Memory B cell (primary cell): Measurements from ENCODE around the gene ARRDC4.

Experiments
- ATAC-seq: fragments of 150-1000 bp; cut with Tn5 transposase; 2 replicates; pipeline ENCODE4 v1.10.0; 2021; ENCODE audit warnings: low read depth, mild to moderate bottlenecking, moderate library complexity
- DNase-seq, 2 donors: peaks; one replicate each; pipeline ENCODE4 v3.0.0; 2022; ENCODE audit warnings: low spot score in 2 of 2
- H3K27ac Mint-ChIP-seq: one replicate; pipeline ENCODE4 v1.8.0; 2022; ENCODE audit warnings: mild to moderate bottlenecking, moderate library complexity, mixed read lengths
- H3K27me3 Mint-ChIP-seq: one replicate; pipeline ENCODE4 v1.8.0; 2022; ENCODE audit warnings: mixed read lengths
- H3K36me3 Mint-ChIP-seq: one replicate; pipeline ENCODE4 v1.8.0; 2022; ENCODE audit warnings: mild to moderate bottlenecking, mixed read lengths
- H3K4me1 Mint-ChIP-seq: one replicate; pipeline ENCODE4 v1.8.0; 2022; ENCODE audit warnings: mixed read lengths
- H3K4me3 Mint-ChIP-seq: one replicate; pipeline ENCODE4 v1.8.0; 2022; ENCODE audit warnings: mild to moderate bottlenecking, moderate library complexity, mixed read lengths
- H3K9me3 Mint-ChIP-seq: one replicate; pipeline ENCODE4 v1.8.0; 2022; ENCODE audit warnings: mixed read lengths

Gene ARRDC4

GRCh38 chr15:97960364-97961066 is at the start of gene ARRDC4:
Gene ARRDC4 (plus strand): TSS chr15:97960703. CDS start chr15:97960862, 159 bp downstream.
- DNase-seq (peak; percentile 78 to 84), ATAC-seq (peak; percentile 87)
- Mint-ChIP-seq H3K9me3 (peaks cover 6% of the 10 kb centered on the region), H3K27me3 (peaks cover 9% of the 10 kb centered on the region), H3K36me3 (no peaks in the 10 kb centered on the region), H3K27ac (peak within 1 kb of the TSS; percentile 88), H3K4me3 (peak within 1 kb of the TSS; percentile 80), H3K4me1 (peaks cover 9% of the 10 kb centered on the region)

DNA sequence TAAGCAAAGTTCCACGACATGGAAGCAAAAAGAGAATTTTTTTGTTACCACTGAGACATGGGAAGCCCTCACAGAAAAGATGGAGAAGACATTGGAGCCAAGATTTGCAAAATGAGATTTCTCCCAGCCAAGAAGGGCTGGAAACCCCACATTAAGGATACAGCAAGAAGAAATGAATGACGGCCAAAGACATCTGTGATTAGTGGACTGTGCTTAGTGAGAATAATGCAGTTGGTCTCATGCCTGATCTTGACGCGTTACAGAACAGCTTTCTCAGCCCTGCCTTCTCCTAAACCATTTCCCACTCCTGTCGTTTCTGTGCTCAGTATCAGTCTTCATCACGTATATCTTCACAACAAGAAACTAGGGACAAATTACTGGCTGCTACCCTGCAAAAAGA is 45.8 kb upstream of the ARRDC4 start:
- Mint-ChIP-seq H3K4me3 (no peak overlapping the region), H3K9me3 (no peaks in the 10 kb centered on the region), H3K4me1 (no peaks in the 10 kb centered on the region), H3K27ac (no peak overlapping the region), H3K36me3 (no peaks in the 10 kb centered on the region), H3K27me3 (no peaks in the 10 kb centered on the region)
- DNase-seq (no peak), ATAC-seq (no peak)

- Mint-ChIP-seq H3K9me3 (no peaks in the 10 kb centered on the region), H3K4me1 (no peaks in the 10 kb centered on the region), H3K27me3 (no peaks in the 10 kb centered on the region), H3K4me3 (no peak overlapping the region), H3K36me3 (no peaks in the 10 kb centered on the region), H3K27ac (no peak overlapping the region)
- DNase-seq (no peak), ATAC-seq (no peak)
Observed at GRCh38 chr15:97915261-97915660, 45.2 kb upstream of the ARRDC4 start.

DNA sequence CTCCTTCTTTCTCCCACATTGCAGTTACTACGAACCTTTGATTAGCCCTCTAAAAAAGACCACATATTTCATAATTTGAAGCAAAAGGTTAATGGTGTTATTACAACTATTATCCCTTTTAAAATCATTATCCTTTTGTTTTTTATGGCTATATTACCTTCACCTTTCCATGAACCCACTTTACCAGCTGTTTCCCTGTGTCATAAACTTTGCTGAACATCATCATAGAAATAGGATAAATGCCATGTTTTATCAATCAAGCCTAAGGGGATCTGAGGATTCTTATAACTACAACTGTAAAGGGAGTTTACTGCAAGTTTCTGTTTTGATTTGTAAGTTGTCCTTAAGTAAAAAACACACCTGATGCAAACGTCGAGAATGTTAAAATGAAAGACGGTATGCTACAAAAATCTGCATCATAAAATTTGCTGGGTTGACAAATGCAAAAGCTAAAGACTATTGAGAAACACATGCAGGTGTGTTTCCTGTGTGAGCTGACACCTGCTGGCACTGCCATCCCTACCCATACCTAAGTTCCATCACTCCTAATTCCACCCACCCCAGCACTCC is 39.1 kb upstream of the ARRDC4 start:
- Mint-ChIP-seq H3K4me1 (no peaks in the 10 kb centered on the region), H3K4me3 (no peak overlapping the region), H3K36me3 (no peaks in the 10 kb centered on the region), H3K27ac (no peak overlapping the region), H3K9me3 (peaks cover 6% of the 10 kb centered on the region), H3K27me3 (no peaks in the 10 kb centered on the region)
- no peak for DNase-seq
- ATAC-seq = no peak

- peaks cover 1% of the 10 kb centered on the region for H3K36me3 Mint-ChIP-seq
- H3K9me3 Mint-ChIP-seq = peaks cover 15% of the 10 kb centered on the region
- DNase-seq = no peak
- no peak overlapping the region for H3K4me3 Mint-ChIP-seq
- no peak overlapping the region for H3K27ac Mint-ChIP-seq
- no peaks in the 10 kb centered on the region for H3K27me3 Mint-ChIP-seq
- H3K4me1 Mint-ChIP-seq = no peaks in the 10 kb centered on the region
- ATAC-seq = no peak
Observed at GRCh38 chr15:97929456-97930229, 30.9 kb upstream of the ARRDC4 start.

- Mint-ChIP-seq H3K36me3 (peaks cover 1% of the 10 kb centered on the region), H3K27me3 (no peaks in the 10 kb centered on the region), H3K4me3 (no peak overlapping the region), H3K9me3 (peaks cover 15% of the 10 kb centered on the region), H3K4me1 (no peaks in the 10 kb centered on the region), H3K27ac (no peak overlapping the region)
- ATAC-seq = no peak
- no peak for DNase-seq
Observed at GRCh38 chr15:97930230-97930629, 30.3 kb upstream of the ARRDC4 start.

DNA sequence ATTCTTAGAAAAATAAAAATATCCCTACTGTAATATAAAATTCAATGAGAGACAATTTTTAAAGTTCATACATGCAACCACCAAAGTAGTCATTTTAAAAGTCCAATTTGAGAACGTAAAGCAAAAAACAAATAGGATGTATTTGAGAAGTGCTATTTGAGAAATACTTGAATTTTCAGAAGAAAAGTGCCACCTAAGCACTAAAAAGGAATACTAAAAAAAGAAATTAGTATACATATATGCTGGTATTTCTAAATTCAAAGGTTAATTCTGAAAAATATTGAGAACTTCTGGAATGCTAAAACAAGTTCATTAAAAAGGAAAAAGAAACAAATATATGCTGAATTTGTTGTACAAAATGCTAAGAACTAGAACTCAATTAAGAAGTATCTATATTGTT is 29.2 kb upstream of the ARRDC4 start:
- peaks cover 1% of the 10 kb centered on the region for H3K36me3 Mint-ChIP-seq
- H3K4me1 Mint-ChIP-seq = no peaks in the 10 kb centered on the region
- no peak overlapping the region for H3K27ac Mint-ChIP-seq
- H3K27me3 Mint-ChIP-seq = no peaks in the 10 kb centered on the region
- ATAC-seq (no peak), DNase-seq (no peak)
- peaks cover 16% of the 10 kb centered on the region for H3K9me3 Mint-ChIP-seq
- no peak overlapping the region for H3K4me3 Mint-ChIP-seq

DNA sequence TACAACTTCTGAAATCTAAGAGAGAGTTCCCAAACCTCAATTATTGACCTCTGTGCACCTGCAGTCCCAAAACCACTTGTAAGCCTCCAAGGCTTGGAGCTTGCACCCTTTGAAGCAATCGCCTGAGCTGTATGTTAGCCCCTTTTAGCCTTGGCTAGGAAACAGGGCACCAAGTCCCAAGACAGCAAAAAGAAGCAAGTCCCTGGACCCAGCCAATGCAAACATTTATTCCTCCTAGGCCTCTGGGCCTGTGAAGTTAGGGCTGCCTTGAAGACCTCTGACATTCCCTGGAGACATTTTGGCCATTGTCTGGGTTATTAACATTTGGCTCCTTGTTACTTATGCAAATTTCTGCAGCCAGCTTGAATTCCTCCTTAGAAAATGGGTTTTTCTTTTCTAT is 26.9 kb upstream of the ARRDC4 start:
- ATAC-seq = no peak
- Mint-ChIP-seq H3K9me3 (peaks cover 14% of the 10 kb centered on the region), H3K4me1 (no peaks in the 10 kb centered on the region), H3K27ac (no peak overlapping the region), H3K36me3 (peaks cover 1% of the 10 kb centered on the region), H3K4me3 (no peak overlapping the region), H3K27me3 (no peaks in the 10 kb centered on the region)
- no peak for DNase-seq

- Mint-ChIP-seq H3K9me3 (peaks cover 2% of the 10 kb centered on the region), H3K4me1 (no peaks in the 10 kb centered on the region), H3K27ac (no peak overlapping the region), H3K4me3 (no peak overlapping the region), H3K36me3 (no peaks in the 10 kb centered on the region), H3K27me3 (no peaks in the 10 kb centered on the region)
- ATAC-seq (no peak), DNase-seq (no peak)
Observed at GRCh38 chr15:97940993-97941392, 19.5 kb upstream of the ARRDC4 start.

- no peaks in the 10 kb centered on the region for H3K27me3 Mint-ChIP-seq
- no peaks in the 10 kb centered on the region for H3K4me1 Mint-ChIP-seq
- H3K4me3 Mint-ChIP-seq = no peak overlapping the region
- ATAC-seq = no peak
- no peaks in the 10 kb centered on the region for H3K9me3 Mint-ChIP-seq
- H3K27ac Mint-ChIP-seq = no peak overlapping the region
- no peaks in the 10 kb centered on the region for H3K36me3 Mint-ChIP-seq
- no peak for DNase-seq
Observed at GRCh38 chr15:97941572-97941971, 18.9 kb upstream of the ARRDC4 start.

DNA sequence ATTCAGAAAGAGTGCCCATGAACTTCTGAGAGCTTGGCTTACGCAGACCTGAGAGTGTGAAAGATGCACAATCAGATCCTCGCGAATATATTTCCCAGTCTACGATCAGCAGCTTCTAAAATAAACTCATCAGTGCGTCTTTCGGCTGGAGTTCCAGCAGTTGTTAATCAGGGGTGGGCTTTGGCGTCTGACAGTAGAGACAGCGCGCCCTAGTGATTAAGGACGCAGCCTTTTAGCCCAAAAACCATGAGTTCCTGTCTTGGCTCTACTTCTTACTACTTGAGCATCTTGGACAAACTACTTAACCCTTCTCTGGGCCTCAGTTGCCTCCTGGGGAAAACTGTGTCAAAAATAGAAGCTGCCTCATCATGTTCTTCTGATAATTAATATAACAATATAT is 15.8 kb upstream of the ARRDC4 start:
- Mint-ChIP-seq H3K36me3 (no peaks in the 10 kb centered on the region), H3K9me3 (no peaks in the 10 kb centered on the region), H3K4me3 (no peak overlapping the region), H3K27ac (no peak overlapping the region), H3K27me3 (no peaks in the 10 kb centered on the region), H3K4me1 (no peaks in the 10 kb centered on the region)
- DNase-seq (no peak), ATAC-seq (no peak)

DNA sequence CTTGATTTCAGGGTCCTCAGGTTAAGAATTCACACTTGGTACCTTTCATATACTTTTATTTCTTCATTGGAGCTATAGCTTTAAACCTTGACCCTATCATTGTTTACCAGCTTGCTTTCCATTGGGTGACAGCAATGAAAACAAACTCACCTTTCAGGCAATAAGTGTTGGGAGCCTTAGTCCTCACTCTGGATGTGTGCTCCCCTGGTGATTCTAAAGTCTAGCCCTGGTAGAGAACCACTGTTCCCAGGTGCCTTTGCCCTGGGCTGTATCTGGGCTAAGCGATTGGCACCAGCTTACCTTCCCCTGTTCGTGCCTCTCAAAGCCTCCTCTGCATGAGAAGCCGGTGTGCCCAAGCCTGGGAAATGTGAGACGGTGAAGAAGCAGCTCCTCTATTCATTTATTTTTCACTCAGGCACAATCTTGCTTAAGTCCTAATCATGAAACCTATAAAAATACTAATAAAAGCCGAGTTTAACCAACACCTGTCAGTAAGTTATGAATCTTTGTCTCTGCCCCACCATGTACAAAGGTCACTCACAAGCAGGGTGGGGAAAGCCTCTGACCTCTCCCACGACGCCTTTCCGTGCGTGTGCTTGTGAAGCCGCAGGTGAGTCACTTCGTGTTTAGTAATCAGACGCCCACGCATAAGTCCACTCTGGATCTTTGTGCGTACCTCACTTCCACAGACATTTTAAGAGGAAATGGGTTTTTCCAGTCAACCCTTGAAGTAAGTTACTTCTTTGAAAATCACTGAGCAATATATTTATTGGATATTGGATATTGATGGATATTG is 12.8 kb upstream of the ARRDC4 start:
- ATAC-seq (no peak), DNase-seq (no peak)
- no peaks in the 10 kb centered on the region for H3K27me3 Mint-ChIP-seq
- H3K4me3 Mint-ChIP-seq = no peak overlapping the region
- no peaks in the 10 kb centered on the region for H3K36me3 Mint-ChIP-seq
- H3K9me3 Mint-ChIP-seq = no peaks in the 10 kb centered on the region
- no peaks in the 10 kb centered on the region for H3K4me1 Mint-ChIP-seq
- no peak overlapping the region for H3K27ac Mint-ChIP-seq

GRCh38 chr15:97953254-97953653 is 7.2 kb upstream of the ARRDC4 start:
- no peaks in the 10 kb centered on the region for H3K36me3 Mint-ChIP-seq
- H3K27ac Mint-ChIP-seq = no peak overlapping the region
- H3K27me3 Mint-ChIP-seq = no peaks in the 10 kb centered on the region
- peaks cover 5% of the 10 kb centered on the region for H3K9me3 Mint-ChIP-seq
- H3K4me3 Mint-ChIP-seq = no peak overlapping the region
- no peak for DNase-seq
- no peaks in the 10 kb centered on the region for H3K4me1 Mint-ChIP-seq
- ATAC-seq = no peak

DNA sequence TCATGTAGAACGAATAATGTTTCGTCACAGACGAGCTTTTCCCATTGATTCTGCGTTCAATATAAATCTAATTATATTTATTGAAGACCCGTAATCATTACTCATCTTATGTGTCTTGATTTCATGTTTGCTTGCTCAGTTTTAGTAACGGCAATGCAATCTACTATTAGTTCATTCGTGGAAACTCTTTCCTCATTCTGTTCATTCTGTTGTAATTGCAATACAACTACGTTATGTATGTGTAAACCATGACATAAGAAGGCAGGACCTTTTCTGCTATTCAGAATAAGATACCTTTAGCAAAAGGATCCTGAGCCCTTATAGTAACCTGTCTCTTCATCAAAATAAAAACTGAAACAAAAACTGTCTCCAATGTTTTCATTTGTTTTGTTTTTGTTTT is 6.8 kb upstream of the ARRDC4 start:
- H3K4me1 Mint-ChIP-seq = no peaks in the 10 kb centered on the region
- DNase-seq (no peak), ATAC-seq (no peak)
- H3K36me3 Mint-ChIP-seq = no peaks in the 10 kb centered on the region
- peaks cover 6% of the 10 kb centered on the region for H3K9me3 Mint-ChIP-seq
- H3K27me3 Mint-ChIP-seq = no peaks in the 10 kb centered on the region
- no peak overlapping the region for H3K4me3 Mint-ChIP-seq
- H3K27ac Mint-ChIP-seq = no peak overlapping the region
